HG02623 (cell line): ENCODE data around the gene SCIMP.
A peak's percentile ranks its signal among the peaks of the same experiment; 100 is the strongest.
"Not testable (repeated sequence)": the region's sequence is repeated elsewhere in the genome, so short reads cannot be mapped to it uniquely, and the experiment has no call there.

ENCODE experiments used
- ATAC-seq: cut with Tn5 transposase; IDR thresholded peaks from one replicate; pipeline ENCODE4 v1.9.1; 2021; ENCODE audit warnings: moderate library complexity; ENCODE audit not compliant: unreplicated experiment

The SCIMP gene

DNA sequence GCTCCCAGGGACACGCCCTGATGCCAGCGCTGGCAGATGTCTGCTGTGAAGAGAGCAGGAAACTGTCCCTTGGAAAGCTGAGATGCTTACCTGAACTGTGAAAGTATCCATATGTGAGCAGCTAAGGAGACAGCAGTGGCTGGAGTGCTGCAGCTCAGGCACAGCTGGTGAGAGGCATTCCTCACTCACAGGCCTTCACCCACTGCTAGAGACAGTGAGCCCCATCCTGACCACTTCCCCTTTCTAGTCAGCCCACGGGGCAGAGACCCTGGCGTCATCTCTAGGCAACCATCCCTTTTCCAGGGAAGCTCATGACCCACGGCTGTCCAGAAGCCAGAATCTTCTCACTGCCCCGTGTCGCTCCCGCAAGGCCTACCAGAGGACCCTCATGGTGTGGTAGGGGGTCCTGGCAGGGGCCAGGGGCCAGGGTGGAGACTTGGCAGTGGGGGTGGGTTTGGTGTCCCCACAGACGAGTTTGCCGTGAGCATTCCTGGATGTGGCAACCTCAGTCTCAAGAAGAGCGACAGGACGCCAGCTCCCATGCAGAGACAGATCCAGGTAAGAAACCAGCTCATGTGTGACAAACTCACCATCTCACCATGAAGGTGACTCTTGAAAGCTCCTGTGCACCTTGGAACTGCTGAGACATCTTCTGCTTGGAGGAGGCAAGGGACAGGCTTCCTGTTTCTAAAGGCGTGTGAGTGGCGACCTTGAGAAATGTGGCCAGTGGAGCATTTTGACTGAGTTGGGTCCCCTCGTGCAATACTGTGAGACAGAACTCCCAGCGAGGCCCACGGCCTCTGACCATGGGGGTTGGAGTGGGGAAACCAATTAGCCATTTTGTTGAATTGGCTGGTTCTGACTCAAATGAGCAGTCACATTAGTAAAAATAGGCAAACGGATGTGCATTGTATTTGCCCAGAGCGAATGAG, at the start of gene SCIMP:
Gene SCIMP, minus strand, starts transcription at position 216 of the 932 bp plus-strand sequence. Its CDS starts 105 bp downstream, at position 111.
- ATAC-seq = peak; percentile 40

DNA sequence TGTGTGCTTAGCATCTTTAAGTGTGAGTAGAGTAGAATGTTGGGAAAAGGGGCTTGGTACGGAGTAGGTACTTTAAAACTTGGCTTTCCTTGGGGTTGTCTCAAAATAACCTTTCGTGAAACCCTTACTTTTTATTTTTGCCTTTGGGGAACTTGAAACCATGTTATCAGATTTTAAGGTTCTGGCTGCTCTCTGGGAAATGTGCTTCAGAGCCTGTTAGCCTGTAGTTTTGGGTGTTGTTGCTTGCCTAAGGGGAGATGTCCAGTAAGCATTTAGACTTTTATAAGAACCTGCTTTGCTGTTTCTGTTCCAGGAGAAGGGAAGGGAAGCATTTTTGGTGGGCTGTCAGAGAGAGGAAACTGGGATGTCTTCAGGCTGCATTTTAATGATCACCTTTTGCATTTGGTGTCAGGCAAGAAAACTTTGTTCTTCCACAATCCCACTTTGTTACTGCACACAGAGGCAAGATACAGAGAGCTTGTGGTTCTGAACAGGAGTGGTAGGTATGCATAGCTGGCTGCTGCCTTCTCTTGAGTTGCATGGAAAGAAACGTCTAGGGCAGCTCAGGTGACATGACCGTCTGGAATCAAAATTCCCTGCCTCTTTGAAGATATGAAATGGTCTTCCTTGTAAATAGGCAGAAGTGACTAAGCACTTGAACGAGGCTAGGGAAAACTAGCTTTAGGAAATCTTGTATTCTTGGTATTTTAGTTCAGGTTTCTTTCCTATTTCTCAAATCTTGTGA, 49.1 kb upstream of the SCIMP start:
- ATAC-seq = no peak

DNA sequence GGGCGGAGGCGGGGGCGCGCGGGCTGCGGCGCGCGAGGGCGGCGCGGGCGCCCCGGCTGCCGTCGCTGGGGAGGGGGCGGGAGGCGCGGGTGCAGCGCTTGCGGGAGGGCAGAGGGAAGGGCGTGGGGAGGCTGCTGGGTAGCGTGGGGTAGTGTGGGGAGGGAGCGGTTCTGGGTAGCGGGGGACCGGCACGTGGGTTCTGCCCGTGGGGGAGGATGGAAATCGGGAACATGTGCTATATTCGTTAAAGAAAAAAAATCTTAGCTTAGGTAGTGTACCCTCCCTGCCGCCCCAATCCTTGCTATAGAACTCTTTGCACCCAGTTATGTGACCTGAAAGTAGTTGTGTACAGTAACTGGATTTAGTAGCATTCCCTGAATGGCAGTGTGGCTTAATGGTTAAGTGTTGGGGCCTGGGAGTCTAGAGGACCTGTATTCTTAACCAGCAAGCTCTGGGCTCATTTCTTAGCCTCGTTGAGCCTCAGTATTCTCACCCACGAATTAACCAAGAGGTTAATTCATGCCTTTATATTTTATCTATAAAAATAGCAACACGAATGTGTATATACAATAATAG, 48.1 kb upstream of the SCIMP start:
- peak; percentile 21 for ATAC-seq

DNA sequence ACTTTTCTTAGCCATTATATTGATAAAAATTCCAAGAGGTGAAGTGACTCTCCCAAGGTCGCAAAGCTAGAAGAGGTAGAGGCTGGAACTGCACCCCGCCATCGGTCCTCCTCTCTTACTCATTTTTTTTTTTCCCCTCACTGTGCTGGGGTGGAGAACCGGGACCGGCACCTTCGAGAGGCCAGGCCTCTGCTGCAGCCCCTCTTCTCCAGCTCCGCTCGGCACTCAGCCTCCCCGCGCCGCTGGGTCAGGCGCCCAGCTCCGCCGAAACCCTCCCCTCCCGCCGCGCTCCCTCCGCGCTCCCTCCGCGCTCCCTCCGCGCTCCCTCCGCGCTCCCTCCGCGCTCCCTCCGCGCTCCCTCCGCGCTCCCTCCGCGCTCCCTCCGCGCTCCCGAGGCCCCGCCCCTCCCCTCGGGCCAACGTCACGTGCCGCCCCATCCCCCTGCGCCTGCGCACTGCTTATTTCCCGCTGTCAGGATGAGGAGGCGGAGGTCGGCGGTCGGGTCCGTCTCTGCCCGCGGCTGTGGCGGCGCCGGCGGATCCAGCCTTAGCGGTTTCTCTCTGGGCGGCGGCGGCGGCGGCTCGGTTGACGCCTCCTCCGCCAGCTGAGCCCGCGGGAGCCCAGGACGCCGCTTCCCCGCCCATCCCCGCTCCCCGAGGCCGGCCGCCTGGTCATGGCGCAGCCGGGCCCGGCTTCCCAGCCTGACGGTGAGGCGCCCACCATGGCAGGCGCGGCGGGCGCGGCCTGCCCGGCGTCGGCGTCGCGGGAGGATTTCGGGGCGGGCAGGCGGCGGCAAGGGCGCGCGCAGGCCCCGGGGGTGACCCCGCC, 47.4 kb upstream of the SCIMP start, which contains the start of gene RABEP1:
Gene RABEP1, plus strand, starts transcription at position 471 of the 828 bp plus-strand sequence. Its CDS starts 203 bp downstream, at position 674.
- peak; percentile 76 for ATAC-seq

DNA sequence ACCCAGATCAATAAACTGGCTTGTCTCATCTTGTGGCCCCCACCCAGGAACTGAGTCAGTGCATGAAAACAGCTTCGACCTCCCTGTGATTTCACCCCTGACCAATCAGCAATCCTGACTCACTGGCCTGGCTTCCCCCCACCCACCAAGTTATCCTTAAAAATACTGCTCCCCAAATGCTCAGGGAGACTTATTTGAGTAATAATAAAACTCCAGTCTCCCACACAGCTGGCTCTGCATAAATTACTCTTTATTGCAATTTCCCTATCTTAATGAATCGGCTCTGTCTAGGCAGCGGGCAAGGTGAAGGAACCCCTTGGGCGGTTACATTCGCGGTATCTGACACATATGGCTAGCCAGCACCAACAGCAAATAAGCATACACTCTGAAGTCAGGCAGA, 37.7 kb upstream of the SCIMP start:
- ATAC-seq = no peak

DNA sequence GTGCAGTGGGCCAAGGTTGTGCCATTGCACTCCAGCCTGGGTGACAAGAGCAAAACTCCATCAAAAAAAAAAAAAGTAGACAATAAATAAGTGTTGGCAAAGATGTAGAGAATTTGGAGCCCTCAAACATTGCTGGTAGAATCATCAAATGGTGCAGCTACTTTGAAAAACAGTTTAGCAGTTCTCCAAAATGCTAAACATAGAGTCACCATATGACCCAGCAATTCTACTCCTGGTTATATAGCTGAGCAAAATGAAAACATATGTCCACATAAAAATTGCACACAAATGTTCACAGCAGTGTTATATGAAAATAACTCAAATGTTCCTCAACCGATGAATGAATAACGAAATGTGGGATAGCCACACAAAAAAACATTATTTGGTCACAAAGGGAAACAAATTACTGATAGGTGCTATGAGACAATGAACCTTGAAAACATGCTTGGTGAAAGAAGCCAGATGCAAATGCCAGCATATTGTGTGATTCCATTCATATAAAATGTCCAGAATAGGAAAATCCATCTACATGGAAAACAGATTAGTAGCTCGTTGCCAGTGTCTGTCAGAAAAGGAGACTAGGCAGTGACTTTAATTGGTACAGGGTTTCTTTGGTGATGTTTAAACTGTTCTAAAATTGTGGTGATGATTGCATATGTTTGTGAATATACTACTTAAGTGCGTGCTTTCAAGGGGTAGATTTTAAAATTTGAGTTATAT, 34.7 kb upstream of the SCIMP start:
- ATAC-seq = no peak

DNA sequence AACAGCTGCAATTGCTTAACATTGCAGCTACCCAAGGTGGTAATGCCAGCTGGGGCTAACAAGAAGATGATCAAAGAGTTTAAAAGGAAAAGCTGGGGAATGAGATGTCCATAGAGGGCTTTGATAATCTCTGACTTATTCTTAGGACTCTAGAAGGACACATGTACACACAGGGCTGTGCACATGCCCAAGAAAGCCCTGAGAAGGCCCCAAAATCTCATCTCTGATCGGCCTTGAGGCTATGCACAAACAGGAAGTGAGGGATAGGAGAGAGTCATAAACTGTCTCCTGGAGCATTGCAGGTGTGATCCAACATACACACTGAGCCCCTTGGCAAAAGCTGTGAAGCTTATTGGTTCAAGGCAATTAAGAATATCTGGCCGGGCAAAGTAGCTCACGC, 30.2 kb upstream of the SCIMP start:
- no peak for ATAC-seq

DNA sequence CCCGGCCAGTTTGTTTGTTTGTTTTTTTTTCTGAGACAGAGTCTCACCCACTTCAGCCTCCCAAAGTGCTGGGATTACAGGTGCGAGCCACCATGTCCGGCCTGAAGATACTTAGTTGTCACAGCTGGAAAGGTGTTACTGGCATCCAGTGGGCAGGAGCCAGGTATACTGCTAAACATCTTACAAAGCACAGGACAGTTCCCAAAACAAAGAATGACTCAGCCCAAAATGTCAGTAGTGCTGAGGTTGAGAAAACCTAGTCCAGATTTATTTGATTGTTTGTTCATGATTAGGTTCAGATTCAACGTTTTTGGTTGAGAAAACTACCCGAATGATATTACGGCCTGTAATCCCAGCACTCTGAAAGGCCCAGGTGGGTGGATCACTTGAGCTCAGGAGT, 28.8 kb upstream of the SCIMP start:
- no peak for ATAC-seq

DNA sequence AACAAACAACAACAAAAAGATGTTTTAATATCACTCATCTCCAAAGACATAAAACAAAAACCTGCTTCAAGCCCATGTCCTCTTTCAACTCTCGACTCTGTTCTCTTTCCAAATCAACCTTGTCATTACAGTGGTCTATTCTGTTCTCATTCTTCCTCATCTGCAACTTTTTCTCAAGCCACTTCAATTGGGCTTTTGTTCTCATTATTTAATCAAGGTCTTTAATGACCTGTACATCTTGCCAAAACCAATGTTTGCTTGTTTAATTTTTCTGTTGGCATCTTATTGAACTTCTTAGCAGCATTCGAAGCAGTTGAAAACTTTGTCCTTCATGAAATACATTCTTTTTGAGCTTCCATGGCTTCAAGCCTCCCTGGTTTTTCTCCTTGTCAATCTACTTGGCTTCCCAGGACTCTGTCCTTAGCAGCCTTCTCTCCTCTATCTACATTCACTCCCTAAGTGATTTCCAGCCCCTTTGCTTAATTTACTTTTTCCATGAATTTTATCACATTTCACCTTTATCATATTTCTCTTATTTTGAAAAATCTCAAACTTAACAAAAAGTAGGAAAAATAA, 27.8 kb upstream of the SCIMP start:
- ATAC-seq = no peak

DNA sequence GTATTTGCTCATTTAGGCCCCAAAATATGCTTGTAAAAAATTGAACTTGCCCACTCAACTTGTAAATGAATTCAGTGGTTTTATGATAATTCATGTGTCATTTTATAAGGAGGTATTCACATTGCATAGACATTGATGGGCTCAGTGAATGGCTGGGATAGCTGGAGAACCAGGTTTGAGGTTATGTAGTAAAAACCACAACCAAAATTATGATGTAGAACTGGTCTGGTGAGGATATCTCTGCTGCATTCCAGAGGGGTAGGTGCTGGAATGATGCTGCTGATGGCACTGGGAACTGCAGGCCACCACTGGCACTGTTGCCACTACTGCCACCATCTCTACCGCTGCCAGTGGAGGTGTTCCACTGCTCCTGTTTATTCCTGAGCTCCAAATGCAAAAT, 25.9 kb upstream of the SCIMP start:
- no peak for ATAC-seq

DNA sequence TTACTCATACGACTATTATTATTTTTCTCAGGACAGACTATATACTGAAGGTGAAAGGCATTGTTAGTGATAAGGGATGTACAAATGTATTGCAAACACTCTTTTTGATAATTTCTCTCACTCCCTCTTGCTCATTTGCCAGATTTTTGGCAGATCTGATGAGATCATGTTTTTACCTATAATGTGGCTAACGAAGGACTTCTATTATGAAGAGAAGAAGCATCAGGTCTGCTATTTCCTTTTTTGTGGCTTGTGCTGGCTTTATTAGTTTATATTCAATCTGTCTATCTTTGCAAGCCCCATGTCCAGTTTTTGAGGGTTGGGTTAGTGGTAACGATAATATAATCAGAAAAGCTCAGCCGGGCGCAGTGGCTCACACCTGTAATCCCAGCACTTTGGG, 22.5 kb upstream of the SCIMP start:
- ATAC-seq = no peak

DNA sequence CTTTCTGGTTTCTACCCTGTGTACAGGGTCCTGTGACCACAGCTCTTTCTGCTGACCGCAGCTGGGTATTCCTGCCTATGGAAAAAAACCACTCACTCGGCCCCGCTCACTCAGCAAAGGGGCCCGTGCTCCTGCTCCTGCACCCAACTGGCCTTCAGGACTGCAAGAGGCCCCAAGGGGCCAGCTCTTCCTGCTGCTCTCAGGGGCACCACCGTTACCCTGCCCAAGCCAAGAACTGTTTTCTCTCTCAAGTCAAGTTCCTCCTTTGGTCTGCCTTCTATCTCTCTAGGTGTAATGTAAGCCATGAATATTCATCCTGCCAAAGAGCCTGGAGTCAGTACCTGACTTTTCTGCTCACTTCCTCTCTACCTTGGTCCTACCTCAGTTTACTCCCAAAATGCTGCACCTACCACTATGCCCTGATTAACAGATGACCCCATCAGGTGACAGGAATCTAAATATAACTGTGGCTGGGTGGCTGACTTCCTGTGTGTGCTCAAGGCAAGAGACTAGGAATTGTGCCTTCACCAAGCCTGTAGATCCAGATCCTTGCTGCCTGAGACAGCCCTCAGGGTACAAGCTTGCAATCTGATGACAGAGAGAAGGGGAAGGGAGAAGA, 20.4 kb upstream of the SCIMP start:
- no peak for ATAC-seq

DNA sequence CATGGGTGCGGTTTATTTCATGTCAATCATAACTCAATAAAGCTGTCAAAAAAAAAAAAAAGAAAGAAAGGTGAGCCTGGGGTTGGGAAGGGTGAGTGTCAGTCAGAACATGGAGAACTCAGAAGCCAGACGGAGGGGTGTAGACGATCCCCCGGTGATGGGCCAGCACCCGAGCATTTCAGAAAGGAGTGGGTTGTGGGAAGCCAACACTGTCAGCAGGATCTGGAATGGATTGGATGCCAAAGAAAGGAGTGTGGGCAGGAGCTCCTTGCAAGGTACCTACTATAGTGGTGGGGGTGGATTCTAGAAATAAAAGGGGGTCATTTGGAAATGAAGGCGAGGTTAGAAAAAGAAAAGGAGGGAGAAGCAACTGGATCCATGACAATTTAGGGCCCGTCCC, 19.8 kb upstream of the SCIMP start:
- no peak for ATAC-seq

DNA sequence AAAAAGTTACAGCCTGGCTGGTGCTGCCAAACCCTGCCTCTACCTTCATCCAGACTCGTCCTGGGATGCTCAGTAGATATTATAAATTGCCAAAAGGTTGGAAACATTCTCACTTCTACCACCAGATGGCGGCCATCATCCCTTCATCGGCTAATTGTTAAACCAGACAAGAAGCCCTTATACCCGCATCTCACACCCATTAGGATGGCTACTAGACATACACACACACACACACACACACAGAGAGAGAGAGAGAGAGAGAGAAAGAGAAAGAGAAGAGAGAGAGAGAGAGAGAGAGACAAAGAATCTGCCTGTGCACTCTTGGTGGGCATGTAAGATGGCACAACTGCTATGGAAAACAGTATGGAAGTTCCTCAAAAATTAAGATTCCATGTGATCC, 15.0 kb upstream of the SCIMP start:
- ATAC-seq = no peak

DNA sequence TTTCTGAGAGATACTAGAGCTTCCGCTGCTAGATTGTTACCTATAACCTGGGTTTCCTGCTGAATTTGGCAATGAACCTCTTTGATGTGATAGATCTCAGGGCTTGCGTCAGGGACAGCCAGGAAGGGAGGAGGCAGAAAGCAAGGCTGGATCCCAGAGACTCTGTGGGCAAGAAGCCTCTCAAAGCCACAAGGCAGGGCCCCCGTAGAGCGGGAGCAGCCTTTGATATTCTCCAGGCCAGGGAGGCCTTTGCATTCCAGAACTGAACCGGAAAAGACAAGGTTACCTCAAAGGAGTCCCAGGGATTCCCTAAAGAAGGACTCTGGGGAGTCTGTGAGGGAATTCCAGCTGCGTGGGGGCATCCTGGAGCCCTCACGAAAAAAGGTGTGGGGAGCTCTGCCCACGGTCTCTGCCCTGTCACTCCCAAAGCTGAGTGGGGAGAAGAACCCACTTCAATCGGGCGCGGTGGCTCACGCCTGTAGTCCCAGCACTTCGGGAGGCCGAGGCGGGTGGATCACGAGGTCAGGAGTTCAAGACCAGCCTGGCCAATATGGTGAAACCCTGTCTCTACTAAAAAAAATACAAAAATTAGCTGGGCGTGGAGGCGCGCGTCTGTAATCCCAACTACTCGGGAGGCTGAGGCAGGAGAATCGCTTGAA, 14.3 kb upstream of the SCIMP start:
- no peak for ATAC-seq

DNA sequence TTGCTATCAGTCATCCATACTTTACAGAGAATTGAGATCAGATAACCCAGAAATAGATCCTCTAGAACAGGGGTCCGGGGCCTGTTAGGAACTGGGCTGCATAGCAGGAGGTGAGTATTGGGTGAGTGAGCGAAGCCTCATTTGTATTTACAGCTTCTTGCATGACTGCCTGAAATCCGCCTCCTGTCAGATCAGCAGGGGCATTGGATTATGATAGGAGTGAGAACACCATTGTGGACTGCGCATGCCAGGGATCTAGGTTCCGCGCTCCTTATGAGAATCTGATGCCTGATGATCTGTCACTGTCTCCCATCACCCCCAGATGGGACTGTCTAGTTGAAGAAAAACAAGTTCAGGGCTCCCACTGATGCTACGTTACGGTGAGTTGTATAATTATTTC, 13.0 kb upstream of the SCIMP start:
- no peak for ATAC-seq

DNA sequence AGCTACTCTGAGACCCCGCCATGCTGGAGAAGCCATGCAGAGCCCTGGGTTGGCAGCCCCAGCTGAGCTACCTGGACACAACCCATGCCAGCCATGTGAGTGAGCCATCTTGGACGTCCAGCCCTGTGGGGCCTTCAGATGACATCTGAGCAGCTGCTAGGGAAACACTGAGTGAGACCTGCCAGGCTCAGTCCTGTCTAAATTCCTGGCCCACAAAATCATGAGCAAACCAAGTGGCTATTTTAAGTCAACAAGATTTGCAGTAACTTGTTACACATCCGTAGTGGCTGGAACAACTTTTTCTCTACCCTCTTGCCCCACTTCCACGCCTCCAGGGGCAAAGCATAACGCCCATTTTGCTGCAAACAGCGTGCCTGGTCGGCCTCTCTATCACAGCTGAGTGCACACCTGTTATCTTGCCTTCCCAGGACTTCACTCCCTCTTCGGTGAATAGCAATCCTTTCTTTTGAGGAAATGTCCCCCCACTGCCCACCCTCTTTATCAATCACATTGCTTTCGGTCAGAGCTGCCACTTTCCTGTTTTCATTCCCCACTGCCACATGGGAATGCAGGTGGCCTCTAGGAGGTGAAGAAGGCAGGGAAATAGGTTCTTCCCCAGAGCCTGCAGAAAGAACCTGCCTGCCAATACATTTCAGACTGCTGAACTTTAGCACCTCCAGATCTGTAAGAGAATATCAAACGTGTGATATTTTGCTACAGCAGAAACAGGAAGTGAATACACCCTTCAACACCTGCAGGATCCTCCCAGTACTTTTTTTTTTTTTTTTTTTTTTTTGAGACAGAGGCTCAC, 7.4 kb upstream of the SCIMP start:
- no peak for ATAC-seq

DNA sequence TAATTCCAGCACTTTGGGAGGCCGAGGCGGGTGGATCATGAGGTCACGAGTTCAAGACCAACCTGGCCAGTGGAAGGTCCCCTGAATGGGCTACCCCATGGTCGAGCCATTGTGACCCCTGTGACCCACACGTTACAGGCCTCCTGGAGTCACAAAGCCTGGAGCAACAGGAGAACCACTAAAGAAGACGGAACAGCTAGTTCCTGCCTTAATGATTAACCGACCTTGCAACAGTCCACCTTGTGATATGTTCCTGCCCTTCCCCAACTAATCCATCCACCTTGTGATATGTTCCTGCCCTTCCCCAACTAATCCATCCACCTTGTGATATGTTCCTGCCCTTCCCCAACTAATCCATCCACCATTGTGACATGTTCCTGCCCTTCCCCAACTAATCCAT, 5.1 kb upstream of the SCIMP start:
- ATAC-seq = not testable (repeated sequence)
